NCI-H2227 treated with DMSO at 0.1 percent for 48 hours (cell line): Measurements from ENCODE around the gene NAPG.
"Not testable (repeated sequence)": the region's sequence is repeated elsewhere in the genome, so short reads cannot be mapped to it uniquely, and the experiment has no call there.

Source experiments
- DNase-seq: peaks from one replicate; lab custom pipeline; 2025; lab: John Stamatoyannopoulos, UW

Gene NAPG

DNA sequence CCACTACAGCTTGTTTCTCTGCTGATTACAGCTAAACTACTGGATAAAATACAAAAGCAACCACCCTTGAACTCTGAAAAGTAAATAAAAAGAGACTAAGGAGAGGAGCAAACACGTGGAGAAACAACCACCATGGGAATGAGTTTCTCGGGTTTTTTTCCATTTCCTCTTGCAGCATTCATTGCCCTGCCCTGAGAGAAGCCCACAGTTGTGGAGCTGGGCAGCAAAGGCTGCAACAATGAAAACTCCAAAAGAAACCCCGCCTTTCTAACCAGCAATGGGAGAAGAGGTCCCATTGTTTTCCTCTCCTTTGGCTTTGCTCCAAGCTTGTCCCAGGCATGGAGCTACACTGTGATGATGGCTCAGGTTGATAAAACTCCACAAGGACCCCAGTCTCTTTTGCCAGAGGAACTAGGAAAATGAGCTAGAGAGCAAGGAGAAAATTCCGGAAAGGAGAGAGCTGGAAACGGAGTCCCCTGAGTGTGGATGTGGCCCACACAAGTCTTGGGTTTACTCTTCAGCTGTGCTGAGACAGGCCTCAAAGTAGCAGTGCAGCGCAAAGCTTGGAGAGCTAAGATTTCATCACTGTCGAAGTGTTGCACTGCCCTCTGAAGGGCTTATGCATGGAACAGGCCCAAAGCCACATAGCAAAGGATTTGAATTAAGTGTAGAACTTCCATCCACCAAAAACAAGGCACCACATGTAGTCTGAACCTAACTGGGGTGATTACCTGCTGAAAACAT, 20.9 kb downstream of the NAPG start:
- DNase-seq: no peak

DNA sequence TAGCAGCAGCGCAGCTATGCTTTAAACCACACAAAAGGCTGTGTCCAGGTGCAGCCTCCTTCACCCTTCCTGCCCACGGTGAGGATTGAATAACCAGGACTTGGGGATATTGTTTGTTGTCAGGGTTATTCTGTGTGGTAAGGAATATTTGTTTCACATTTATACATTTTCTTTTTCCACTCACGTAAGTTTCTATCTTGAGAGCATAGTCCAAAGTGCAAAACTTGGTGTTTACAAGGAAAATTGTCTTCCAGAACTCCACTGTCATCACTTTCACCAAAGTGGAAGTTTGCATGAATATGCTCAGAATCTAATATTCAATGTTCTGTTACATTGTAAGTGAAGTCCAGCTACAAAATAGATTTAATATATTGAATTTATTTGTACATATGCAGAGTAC, 26.4 kb downstream of the NAPG start:
- no peak for DNase-seq

DNA sequence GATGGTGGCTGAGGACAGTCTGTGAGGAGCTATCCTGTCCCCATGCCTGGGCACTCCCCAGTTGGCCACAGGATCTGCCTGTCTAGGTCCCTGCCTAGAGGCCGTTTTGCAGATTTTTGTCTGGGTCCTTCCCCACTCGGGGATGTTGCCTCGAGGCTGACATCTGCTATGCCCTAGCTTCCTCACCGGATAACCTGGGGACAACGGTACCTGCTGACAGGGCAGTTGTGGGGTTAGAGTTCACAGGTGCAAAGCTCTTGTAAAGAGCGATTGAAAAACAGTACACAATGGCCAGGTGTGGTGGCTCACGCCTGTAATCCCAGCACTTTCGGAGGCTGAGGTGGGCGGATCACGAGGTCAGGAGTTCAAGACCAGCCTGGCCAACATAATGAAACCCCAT, 30.4 kb downstream of the NAPG start:
- DNase-seq: not testable (repeated sequence)

DNA sequence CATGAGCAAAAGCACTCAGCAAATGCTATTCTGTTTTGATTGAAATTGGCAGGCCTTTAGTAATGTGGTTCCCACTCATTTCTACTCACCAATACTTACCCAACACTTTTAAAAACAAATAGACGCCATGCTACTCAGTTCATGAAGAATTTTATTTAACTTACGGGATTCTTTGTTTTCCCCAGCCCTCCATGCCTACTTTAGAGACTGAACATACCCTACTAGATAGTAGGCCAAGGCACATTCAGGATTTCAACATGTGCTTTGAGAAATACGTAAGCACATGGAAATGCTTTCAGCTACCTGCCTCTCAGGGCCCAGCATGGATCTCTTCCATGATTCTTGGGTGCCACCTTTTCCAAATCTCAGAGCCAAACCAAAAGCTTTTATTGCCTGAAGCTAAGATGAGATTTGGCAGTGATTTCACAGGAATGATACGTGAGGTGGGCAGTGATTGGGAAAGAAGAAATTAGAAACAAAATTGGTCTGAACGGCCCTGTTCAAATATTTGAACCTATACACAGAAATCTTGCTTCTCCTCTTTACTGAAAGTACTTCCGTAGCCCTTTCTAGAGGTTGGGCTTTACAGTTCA, 31.4 kb downstream of the NAPG start:
- no peak for DNase-seq

DNA sequence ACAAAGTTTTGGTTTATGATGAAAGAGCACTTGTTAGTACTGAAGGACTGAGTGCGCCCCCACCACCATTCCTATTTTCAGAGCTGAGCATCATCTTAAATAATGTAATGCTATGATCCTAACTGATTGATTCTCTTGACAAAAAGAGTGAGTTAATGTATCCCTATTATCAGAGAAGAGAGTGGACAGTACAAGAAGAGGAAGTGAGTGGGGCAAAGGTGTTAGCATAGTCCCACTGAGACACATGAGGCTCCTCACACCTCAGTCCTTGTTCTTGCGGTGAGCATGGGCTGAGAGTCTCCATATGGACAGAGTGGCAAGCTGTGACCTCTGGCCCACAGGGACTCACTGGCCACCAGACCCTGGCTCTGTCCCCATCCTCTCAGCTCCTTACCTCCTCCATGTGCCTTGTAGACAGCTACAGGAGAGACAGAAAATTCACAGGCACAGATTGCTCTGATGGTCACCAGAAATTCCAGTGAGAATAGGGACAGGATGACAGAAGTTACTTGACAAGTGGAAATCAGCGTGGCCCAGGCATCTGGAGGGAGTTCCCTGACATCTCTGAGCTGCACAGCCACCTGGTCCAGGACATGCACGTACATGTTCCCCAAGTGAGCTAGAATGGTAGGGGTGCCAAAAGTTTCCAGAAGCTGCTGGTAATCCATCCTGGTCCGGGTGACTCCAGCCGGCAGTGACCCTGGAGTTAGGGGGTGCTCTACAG, 32.6 kb downstream of the NAPG start:
- DNase-seq: no peak

DNA sequence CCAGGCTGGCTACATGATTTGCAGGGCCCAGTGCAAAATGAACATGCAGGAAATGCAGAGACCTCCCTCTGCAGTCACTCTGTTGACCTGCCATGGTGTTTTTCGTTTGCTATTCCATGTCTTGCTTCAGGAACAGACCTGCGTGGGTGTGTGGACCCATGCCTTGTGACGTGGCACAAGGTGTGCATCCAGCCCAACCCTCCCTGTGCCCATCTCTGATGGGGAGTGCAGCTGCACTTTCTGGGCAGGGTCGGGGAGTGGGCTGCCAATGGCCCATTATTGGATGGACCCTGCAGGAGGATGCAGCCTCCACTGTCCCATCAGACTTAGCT, 33.1 kb downstream of the NAPG start:
- no peak for DNase-seq

DNA sequence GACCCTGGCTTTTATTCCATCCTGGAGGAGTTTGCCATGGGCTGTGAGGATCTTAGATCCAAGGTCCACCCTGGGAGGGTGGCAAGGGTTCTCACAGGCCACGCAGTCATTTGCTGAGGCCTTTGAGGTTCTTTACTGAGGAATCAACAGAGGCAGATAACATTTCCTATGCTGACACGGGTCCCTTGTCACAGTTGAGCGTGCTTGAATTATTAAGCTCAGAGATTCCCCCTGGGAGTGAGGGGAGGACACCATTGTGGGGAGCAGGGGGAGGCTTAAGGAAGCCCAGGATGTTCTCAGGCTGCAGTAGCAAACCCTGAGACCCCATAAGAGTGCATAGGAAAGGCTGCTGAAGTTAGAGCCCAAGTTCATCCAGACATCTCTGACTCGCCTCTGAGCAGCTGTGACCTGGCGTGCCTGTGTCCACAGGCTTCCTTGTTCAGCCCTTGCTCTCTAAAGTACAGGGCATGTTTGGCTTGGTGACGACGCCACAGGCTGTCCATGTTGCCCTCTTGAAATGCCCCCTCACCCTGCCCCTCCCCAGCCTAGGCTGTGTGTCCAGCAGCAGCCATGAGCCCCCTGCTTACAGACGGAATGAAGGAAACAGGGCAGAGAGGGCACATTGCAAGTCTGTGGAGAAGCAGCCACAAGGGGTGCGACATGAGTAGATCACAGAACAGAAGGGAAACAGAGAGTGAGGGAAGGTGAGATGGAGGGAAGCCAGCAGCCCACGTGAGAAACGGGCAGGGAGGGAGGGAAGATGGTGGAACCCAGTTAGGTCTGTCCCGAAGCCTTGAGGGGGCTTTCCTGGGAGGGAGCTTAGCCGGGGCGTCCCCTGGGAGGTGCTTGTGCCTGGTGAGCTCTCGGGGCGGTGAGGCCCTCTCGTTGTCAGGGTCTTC, 34.0 kb downstream of the NAPG start:
- DNase-seq: no peak

DNA sequence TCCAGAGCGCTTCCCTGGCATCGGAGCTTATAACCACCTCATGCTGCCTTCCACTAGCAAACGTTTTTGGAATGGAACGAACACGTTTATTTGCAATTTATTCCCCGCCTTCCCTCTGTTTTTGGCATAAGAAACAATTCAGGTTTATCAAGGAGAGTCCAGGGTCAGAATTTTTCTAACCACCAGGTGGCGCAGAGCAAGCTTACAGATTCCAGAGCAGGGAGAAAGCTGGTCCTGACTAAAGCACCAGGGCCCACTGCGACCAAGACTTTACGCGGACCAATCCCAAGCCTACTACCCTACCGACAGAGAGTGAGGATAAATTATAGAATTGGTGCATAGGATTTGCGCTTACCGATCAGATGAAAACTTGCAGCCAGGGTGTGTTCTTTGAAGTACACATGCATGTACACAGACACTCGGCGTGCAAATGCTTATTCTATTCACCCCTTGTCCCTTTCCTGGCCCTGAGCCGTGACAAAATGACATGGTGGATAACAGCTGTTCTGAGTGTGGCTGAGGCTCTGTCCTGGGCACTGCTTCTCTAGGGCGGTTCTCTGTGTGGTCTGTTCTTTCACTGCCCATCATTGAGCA, 34.7 kb downstream of the NAPG start:
- DNase-seq: peak; percentile 38

DNA sequence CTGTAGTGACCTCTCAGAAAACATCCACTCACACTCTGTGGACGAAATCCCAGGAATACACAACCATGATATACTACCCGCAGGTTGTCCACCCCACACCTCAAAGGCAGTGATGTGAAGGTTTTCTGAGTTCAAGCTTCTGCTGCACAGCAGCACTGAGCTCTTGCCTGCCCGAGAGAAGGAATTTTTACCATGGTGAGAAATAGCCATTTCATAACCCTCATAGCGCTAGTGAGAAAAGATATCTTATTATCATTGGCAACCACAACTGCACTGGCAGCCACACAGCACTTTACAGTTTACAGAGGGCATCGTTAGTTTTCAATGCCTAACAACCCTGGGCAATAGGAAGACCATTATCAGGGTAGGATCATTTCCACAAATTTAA, 36.9 kb downstream of the NAPG start:
- DNase-seq: no peak

DNA sequence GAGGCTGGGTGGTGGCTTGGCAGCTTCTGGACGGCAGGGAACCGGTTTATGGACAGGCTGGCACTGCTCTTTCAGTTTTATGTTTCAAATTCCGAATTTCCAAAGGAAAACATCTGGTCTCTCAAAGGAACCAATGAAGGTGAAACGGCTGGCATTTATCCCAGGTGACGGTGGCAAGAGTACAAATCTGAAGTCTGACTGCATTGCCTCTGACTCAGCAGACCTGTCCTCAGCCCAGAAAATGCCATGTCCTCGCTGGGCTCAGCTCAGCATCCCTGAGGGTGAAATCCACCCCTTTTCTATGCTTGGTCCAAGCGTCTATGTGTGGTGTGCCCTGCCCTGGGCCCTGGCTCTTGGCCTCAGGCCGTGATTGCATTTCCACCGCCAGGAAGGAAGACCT, 38.1 kb downstream of the NAPG start:
- DNase-seq: no peak

DNA sequence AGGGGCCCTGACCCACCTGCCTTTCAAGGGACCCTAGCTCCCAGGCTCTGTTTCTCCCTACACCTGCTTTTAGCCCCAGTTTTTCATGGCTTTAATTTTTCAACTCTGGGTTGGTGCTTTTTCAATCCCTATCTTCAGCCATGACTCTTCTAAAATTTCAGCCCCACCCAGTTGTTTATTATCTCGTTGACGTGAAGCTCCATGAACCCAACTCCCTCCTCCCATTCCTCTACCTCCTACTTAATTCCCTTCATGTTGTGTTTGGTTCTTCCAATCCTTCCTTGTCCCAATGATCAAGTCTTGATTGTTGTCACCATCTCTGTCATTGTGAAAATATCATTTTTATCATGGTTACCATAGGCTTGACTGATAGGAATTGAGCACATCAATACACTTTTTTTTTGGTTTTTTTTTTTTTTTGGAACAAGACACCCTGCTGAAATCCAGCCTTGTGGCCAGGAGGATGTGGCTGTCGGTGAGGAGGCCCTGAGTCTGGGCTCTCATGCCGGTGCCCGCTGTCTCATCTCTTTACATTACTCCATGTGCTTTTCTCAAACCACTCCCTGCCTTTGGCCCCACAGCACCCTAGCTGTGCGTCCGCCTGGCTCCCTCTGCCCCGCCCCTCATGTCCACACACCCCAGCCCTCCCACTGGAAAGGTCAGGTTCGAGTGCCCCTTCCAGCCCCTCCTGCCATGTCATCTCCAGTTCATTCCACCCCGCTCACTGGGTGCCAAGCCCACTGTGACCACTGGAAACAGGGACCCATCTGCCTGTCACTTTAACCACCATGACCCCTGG, 39.3 kb downstream of the NAPG start:
- no peak for DNase-seq

DNA sequence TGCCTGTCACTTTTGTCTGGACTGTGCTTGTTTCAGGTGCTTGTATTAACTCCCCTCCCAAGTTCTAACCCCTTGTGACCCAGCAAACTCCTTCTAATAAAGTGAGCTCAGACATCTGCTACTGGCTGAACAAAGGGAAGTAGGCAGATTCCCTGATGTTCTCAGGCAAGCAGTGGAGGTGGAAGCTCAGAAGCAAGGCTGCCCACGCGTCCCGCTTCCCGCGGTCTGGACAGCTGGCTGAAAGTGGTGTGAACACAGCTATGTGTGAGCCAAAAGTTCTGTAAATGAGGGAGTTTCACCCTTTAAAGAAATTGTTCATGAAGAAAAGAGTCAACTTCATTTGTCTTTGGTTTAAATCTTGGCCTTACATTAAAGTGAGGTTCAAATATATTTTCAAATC, 40.0 kb downstream of the NAPG start:
- DNase-seq: no peak

DNA sequence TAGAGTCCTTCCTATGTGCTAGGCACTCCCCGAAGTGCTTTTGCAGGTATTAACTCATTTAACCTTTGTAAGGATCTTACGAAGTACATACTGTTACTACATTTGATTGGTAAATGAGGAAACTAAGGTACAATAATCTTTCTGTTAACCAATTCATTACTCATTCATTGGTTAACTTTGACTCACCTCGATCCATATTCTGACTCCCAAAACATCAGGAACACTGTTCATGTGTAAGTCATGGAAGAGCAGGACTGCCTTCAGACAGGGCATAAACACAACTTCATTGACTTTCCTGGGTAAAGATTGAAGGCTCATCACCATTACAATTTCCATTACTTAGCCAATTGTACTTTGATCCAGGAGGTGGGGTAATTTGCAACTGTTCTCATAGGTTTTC, 40.6 kb downstream of the NAPG start:
- no peak for DNase-seq

DNA sequence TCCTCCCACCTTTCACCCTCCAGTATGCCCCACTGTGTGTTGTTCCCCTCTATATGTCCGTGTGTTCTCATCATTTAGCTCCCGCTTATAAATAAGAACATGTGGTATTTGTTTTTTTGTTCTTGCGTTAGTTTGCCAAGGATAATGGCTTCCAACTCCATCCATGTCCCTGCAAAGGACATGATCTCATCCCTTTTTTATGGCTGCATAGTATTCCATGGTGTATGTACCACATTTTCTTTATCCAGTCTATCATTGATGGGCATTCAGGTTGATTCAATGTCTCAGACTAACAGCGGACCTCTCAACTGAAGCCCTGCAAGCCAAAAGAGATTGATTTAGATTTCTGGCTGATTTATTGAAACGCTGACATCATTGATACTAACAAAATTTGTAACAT, 44.1 kb downstream of the NAPG start:
- DNase-seq: not testable (repeated sequence)

DNA sequence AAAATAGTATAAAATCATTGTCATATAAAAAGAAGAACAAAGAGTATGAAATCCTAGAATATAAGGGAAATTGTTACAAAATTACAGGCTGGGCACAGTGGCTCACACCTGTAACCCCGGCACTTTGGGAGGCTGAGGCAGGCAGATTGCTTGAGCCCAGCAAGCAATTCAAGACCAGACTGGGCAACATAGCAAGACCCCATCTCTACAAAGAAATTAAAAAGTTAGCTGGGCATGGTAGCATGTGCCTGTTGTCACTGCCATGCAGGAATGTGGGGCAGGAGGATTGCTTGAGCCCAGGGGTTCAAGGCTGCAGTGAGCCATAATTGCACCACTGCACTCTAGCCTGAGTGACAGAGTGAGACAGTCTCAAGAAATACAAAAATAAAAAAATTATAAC, 44.8 kb downstream of the NAPG start:
- DNase-seq: no peak

DNA sequence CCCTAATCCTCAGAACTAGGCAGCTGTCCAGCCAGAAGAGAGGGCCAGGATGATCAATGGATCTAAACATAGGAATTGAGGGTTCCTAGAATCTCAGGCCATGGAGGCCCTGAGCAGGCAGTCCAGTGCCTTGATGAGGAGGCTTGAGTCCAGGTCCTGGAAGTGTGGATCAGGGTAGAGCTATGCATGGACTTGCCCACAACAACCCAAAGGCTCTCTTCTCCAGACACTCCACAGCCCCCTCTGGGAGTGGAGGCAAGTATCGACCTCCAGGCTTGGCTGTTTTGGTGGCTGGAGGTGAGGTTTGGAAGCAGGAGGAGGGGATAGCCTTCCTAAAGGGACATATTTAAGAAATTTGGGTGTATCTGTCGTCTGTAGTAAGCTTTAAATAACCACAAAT, 45.7 kb downstream of the NAPG start:
- DNase-seq: no peak

DNA sequence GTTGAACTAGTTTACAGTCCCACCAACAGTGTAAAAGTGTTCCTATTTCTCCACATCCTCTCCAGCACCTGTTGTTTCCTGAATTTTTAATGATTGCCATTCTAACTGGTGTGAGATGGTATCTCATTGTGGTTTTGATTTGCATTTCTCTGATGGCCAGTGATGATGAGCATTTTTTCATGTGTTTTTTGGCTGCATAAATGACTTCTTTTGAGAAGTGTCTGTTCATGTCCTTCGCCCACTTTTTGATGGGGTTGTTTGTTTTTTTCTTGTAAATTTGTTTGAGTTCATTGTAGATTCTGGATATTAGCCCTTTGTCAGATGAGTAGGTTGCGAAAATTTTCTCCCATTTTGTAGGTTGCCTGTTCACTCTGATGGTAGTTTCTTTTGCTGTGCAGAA, 47.4 kb downstream of the NAPG start:
- DNase-seq: not testable (repeated sequence)

DNA sequence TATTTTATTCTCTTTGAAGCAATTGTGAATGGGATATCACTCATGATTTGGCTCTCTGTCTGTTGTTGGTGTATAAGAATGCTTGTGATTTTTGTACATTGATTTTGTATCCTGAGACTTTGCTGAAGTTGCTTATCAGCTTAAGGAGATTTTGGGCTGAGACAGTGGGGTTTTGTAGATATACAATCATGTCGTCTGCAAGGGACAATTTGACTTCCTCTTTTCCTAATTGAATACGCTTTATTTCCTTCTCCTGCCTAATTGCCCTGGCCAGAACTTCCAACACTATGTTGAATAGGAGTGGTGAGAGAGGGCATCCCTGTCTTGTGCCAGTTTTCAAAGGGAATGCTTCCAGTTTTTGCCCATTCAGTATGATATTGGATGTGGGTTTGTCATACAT, 48.6 kb downstream of the NAPG start:
- not testable (repeated sequence) for DNase-seq

DNA sequence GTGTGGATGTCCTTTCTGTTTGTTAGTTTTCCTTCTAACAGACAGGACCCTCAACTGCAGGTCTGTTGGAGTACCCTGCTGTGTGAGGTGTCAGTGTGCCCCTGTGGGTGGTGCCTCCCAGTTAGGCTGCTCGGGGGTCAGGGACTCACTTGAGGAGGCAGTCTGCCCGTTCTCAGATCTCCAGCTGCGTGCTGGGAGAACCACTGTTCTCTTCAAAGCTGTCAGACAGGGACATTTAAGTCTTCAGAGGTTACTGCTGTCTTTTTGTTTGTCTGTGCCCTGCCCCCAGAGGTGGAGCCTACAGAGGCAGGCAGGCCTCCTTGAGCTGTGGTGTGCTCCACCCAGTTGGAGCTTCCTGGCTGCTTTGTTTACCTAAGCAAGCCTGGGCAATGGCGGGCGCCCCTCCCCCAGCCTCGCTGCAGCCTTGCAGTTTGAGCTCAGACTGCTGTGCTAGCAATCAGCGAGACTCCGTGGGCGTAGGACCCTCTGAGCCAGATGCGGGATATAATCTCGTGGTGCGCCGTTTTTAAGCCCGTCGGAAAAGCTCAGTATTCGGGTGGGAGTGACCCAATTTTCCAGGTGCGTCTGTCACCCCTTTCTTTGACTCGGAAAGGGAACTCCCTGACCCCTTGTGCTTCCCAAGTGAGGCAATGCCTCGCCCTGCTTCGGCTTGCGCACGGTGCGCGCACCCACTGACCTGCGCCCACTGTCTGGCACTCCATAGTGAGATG, 52.2 kb downstream of the NAPG start:
- DNase-seq: not testable (repeated sequence)

DNA sequence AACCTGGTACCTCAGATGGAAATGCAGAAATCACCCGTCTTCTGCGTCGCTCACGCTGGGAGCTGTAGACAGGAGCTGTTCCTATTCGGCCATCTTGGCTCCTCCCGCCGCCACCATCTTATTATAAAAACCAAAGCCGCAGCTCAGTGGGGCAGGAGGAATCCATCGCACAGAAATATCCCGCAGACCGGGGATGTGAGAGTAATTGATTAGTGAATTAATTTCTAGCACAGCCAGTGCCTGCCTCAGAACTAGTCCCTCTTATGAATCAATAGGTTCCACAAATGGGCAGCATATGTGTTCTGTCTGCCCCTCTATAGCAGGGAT, 52.7 kb downstream of the NAPG start:
- DNase-seq: not testable (repeated sequence)
